Gastrocnemius medialis (tissue), 4 donors: ENCODE measurements around the gene TRIM46. TPM values are rescaled to one million over a fixed set of nuclear protein-coding genes. Genes with fewer than 3 reads are reported as not detected.

Experiments
- ATAC-seq, 2 donors: fragments of 150-250 bp; one replicate each; pipeline ENCODE4 v1.9.1; 2016
- DNase-seq, 2 donors: peaks; one replicate each; pipeline ENCODE4 v3.0.0-alpha.2; 2019
- H3K27ac ChIP-seq, 4 donors: fragments of 200-600 bp; sonication (generic); 1 replicate in 1 of 4; 2 replicates in 3 of 4; pipeline ENCODE4 v1.5.1; 2016 to 2018; ENCODE audit warnings: mild to moderate bottlenecking in 2 of 4, moderate library complexity in 1 of 4
- H3K27me3 ChIP-seq, 3 donors: fragments of 200-600 bp; sonication (generic) in 2 of 3; 1 replicate in 1 of 3; 2 replicates in 2 of 3; pipeline versions ENCODE4 v1.5.1 to v1.6.0; 2016 to 2019; ENCODE audit warnings: mild to moderate bottlenecking in 1 of 3, moderate library complexity in 1 of 3
- H3K36me3 ChIP-seq, 2 donors: fragments of 200-600 bp; sonication (generic) in 1 of 2; one replicate each; pipeline ENCODE4 v1.5.1; 2017 to 2018
- H3K4me1 ChIP-seq, 2 donors: fragments of 200-600 bp; sonication (generic) in 1 of 2; one replicate each; pipeline ENCODE4 v1.5.1; 2016 to 2017; ENCODE audit warnings: mild to moderate bottlenecking in 2 of 2
- H3K4me3 ChIP-seq, 4 donors: fragments of 200-600 bp; sonication (generic) in 3 of 4; 1 replicate in 1 of 4; 2 replicates in 3 of 4; pipeline ENCODE4 v1.5.1; 2016 to 2019; ENCODE audit warnings: mild to moderate bottlenecking in 2 of 4
- H3K9me3 ChIP-seq, 3 donors: fragments of 200-600 bp; sonication (generic) in 2 of 3; 1 replicate in 1 of 3; 2 replicates in 2 of 3; pipeline ENCODE4 v1.5.1; 2016 to 2019
- CTCF ChIP-seq, 5 experiments: fragments of 450-650 bp in 3 of 5; fragments of 200-600 bp in 2 of 5; sonication (generic) in 2 of 5; IDR thresholded peaks in 4 of 5; conservative IDR thresholded peaks in 1 of 5; 1 replicate in 4 of 5; 2 replicates in 1 of 5; pipeline ENCODE4 v1.5.1; 2016 to 2019; ENCODE audit warnings: antibody characterized with exemption in 5 of 5, mild to moderate bottlenecking in 3 of 5, moderate library complexity in 3 of 5
- POLR2A ChIP-seq, 2 donors: fragments of 450-650 bp; IDR thresholded peaks; one replicate each; pipeline ENCODE4 v1.6.1; 2017; ENCODE audit warnings: antibody characterized with exemption in 2 of 2, mild to moderate bottlenecking in 2 of 2, moderate library complexity in 2 of 2
- in situ Hi-C, 4 donors: fragments of 200-750 bp; cut with MboI; loops; one replicate each; pipeline versions ENCODE4 v1.15.0 to v1.8.0; 2017; ENCODE audit warnings: low sequenced_read_pairs in 4 of 4
- intact Hi-C: fragments of 100-400 bp; cut with DNase I; formaldehyde crosslinking; loops from one replicate; pipeline ENCODE4 v1.15.1; 2023; ENCODE audit warnings: low total_unique reads
- total RNA-seq, 4 donors: library from RNA; depleted of rRNA; stranded (reverse); fragments of >200 nt; gene quantifications; one replicate each; pipeline versions ENCODE4 v1.1.0 to v1.2.3, GENCODE V29; 2016

Gene TRIM46
- total RNA-seq, 4 donors from 2014 or later = not detected

- intact Hi-C loops (no loop called here), in situ Hi-C loops (no loop called here)
- no peak for ATAC-seq
- peaks cover 22 to 32% of the 10 kb centered on the region in 2 donors for H3K4me1 ChIP-seq
- no peaks in the 10 kb centered on the region for H3K36me3 ChIP-seq
- no peaks in the 10 kb centered on the region for H3K9me3 ChIP-seq
- no peaks in the 10 kb centered on the region for H3K27me3 ChIP-seq
- DNase-seq = no peak
- peak overlapping the region; percentile 58 to 69 (median 62) for H3K27ac ChIP-seq
- TF ChIP-seq POLR2A (IDR thresholded peaks at IDR 0.05) (no peak), CTCF (IDR thresholded peaks at IDR 0.05 in 4 of 5, conservative IDR thresholded peaks at IDR 0.05 in 1 of 5) (no peak)
- peak overlapping the region; percentile 51 to 75 (median 64) for H3K4me3 ChIP-seq
Measured at GRCh38 chr1:155195201-155196102, 21.8 kb downstream of the TRIM46 start.

GRCh38 chr1:155196103-155196892, 22.6 kb downstream of the TRIM46 start:
- H3K36me3 ChIP-seq = no peaks in the 10 kb centered on the region
- H3K27me3 ChIP-seq = no peaks in the 10 kb centered on the region
- intact Hi-C loops (no loop called here), in situ Hi-C loops (no loop called here)
- ATAC-seq = no peak
- DNase-seq = no peak
- H3K27ac ChIP-seq = no peak overlapping the region
- H3K9me3 ChIP-seq = no peaks in the 10 kb centered on the region
- H3K4me1 ChIP-seq = peaks cover 22 to 32% of the 10 kb centered on the region in 2 donors
- H3K4me3 ChIP-seq = no peak overlapping the region
- TF ChIP-seq CTCF (IDR thresholded peaks at IDR 0.05 in 4 of 5, conservative IDR thresholded peaks at IDR 0.05 in 1 of 5) (no peak), POLR2A (IDR thresholded peaks at IDR 0.05) (no peak)

GRCh38 chr1:155196893-155197638, 23.4 kb downstream of the TRIM46 start:
- TF ChIP-seq POLR2A (IDR thresholded peaks at IDR 0.05) (no peak), CTCF (IDR thresholded peaks at IDR 0.05 in 4 of 5, conservative IDR thresholded peaks at IDR 0.05 in 1 of 5) (no peak)
- no peak overlapping the region for H3K4me3 ChIP-seq
- no peaks in the 10 kb centered on the region for H3K9me3 ChIP-seq
- no peaks in the 10 kb centered on the region for H3K27me3 ChIP-seq
- peak; percentile 55 to 84 for DNase-seq
- in situ Hi-C loops (no loop called here), intact Hi-C loops (no loop called here)
- peak overlapping the region; percentile 49 to 72 (median 64) for H3K27ac ChIP-seq
- no peaks in the 10 kb centered on the region for H3K36me3 ChIP-seq
- peaks cover 22 to 32% of the 10 kb centered on the region in 2 donors for H3K4me1 ChIP-seq
- peak; percentile 61 to 71 for ATAC-seq

GRCh38 chr1:155197901-155198546, 24.4 kb downstream of the TRIM46 start:
- Histone ChIP-seq H3K36me3 (no peaks in the 10 kb centered on the region), H3K4me1 (peaks cover 20 to 30% of the 10 kb centered on the region in 2 donors), H3K27me3 (no peaks in the 10 kb centered on the region), H3K9me3 (no peaks in the 10 kb centered on the region), H3K4me3 (no peak overlapping the region), H3K27ac (peak overlapping the region; percentile 49 to 72 (median 64))
- TF ChIP-seq POLR2A (IDR thresholded peaks at IDR 0.05) (no peak), CTCF (IDR thresholded peaks at IDR 0.05 in 4 of 5, conservative IDR thresholded peaks at IDR 0.05 in 1 of 5) (no peak)
- DNase-seq = no peak
- ATAC-seq = no peak
- in situ Hi-C loops (no loop called here), intact Hi-C loops (no loop called here)
